ENCODE results near the gene D2HGDH.

DNA sequence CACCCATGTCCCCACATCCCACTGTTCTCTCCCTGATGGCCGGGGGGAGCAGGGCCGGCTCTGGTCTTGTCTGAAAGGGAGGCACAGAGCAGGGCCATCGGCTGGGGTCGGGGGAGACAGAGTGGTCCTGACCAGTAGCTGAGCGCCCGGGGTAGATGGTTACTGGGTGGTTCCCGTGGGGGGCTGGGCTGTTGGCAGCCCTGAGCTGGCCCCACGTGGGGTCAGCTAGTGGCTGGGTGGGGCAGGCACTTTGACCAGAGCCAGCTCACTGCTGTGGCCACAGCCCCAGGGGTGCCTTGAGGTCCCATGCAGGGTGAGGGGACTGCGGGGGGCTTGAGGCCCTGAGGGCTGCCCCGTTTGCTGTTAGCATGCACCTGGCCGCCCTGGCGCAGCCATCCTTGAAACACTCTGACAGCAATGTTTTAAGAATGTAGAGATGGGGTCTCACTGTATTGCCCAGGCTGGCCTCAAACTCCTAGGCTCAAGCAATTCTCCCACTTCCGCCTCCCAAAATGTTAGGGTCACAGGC lies 62.2 kb downstream of the D2HGDH start:
- TF ChIP-seq POLR2A (IDR thresholded peaks at IDR 0.05; ENCODE audit: control extremely low read depth in 1 of 2, low read depth in 2 of 2, low read length in 2 of 2) (no peak), CTCF (IDR thresholded peaks at IDR 0.05; ENCODE audit: control extremely low read depth in 1 of 3, insufficient read depth in 1 of 3, low read depth in 1 of 3, low read length in 3 of 3) (no peak), ZNF274 (IDR thresholded peaks at IDR 0.05; ENCODE audit: borderline replicate concordance, extremely low read depth, low read length) (no peak), ATF3 (IDR thresholded peaks at IDR 0.05; ENCODE audit: insufficient read depth, low read depth, low read length) (no peak), POLR2AphosphoS5 (IDR thresholded peaks at IDR 0.05; ENCODE audit: low read depth, low read length) (no peak), SRF (IDR thresholded peaks at IDR 0.05; ENCODE audit: low read depth, low read length) (no peak), EGR1 (IDR thresholded peaks at IDR 0.05; ENCODE audit: borderline replicate concordance, low read depth, low read length) (no peak)
